Vagina (tissue), 2 donors: ENCODE measurements around the gene GHRL. TPM values are rescaled to one million over a fixed set of nuclear protein-coding genes. Genes with fewer than 3 reads are reported as not detected.
"Not testable (repeated sequence)": the region's sequence is repeated elsewhere in the genome, so short reads cannot be mapped to it uniquely, and the experiment has no call there.

Experiments
- DNase-seq, 2 donors: peaks; one replicate each; pipeline ENCODE4 v3.0.0-alpha.2; 2017; ENCODE audit errors: extremely low spot score in 2 of 2
- H3K27ac ChIP-seq: fragments of 200-600 bp; sonication (generic); one replicate; pipeline ENCODE4 v1.5.1; 2019
- H3K27me3 ChIP-seq: fragments of 200-600 bp; sonication (generic); one replicate; pipeline ENCODE4 v1.5.1; 2019
- H3K36me3 ChIP-seq, 2 donors: fragments of 200-600 bp; sonication (generic); one replicate each; pipeline ENCODE4 v1.5.1; 2017 to 2019
- H3K4me1 ChIP-seq: fragments of 200-600 bp; sonication (generic); one replicate; pipeline ENCODE4 v1.5.1; 2019
- H3K4me3 ChIP-seq, 2 donors: fragments of 200-600 bp; sonication (generic); 1 replicate in 1 of 2; 2 replicates in 1 of 2; pipeline ENCODE4 v1.5.1; 2016 to 2019
- H3K9me3 ChIP-seq: fragments of 200-600 bp; sonication (generic); one replicate; pipeline ENCODE4 v1.5.1; 2019
- POLR2A ChIP-seq, 2 donors: fragments of 450-650 bp; IDR thresholded peaks; one replicate each; pipeline ENCODE4 v1.6.1; 2017; ENCODE audit warnings: antibody characterized with exemption in 2 of 2, mild to moderate bottlenecking in 2 of 2, moderate library complexity in 2 of 2
- POLR2AphosphoS5 ChIP-seq, 2 donors: sonication (generic); formaldehyde crosslinking; IDR thresholded peaks; one replicate each; pipeline ENCODE4 v1.9.0; 2017; ENCODE audit warnings: antibody characterized with exemption in 2 of 2, mild to moderate bottlenecking in 2 of 2, low read depth in 1 of 2; ENCODE audit not compliant: insufficient read depth in 1 of 2
- intact Hi-C: fragments of 100-400 bp; cut with DNase I; formaldehyde crosslinking; loops from one replicate; pipeline ENCODE4 v1.15.1; 2023
- total RNA-seq: library from RNA; depleted of rRNA; stranded (reverse); fragments of >200 nt; gene quantifications from one replicate; pipeline ENCODE4 v1.2.3, GENCODE V29; 2016
- TF ChIP-seq, protein P1 (sequence below), 3 experiments: fragments of 450-650 bp in 2 of 3; fragments of 200-600 bp in 1 of 3; sonication (generic) in 1 of 3; IDR thresholded peaks; one replicate each; pipeline ENCODE4 v1.5.1; 2017 to 2019; ENCODE audit warnings: antibody characterized with exemption in 3 of 3, mild to moderate bottlenecking in 2 of 3, moderate library complexity in 2 of 3

GHRL gene
- total RNA-seq, 1 donor from 2014 or later: not detected

DNA sequence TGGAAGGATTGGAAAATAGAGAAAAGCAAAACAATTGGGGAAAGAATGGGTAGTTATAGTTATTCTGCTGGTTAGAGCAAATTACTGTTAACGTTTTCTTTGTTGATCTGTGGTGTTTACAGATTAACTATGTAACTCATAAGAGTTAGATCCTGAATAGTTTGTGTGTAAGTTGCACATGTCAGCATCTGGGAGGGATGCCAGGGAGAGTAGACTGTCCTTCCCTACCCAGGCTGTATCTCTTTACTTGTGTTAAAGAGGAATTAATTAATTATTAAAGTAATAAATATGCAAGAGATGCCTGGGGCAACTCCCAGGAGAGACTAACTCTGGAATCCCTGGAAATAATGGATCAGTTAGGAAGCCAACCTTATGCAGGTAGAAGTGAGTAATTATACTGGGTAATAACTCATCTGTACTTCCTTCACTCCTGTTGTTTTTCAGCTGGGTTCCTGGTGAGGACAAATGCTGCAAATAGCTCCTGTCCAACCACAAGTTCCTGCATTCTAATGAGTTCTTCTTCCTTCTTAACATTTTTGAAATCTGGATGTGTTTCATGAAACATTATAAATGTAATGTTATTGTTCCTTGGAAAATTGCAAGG, 18.9 kb downstream of the GHRL start:
- no peaks in the 10 kb centered on the region for H3K9me3 ChIP-seq
- H3K27me3 ChIP-seq: no peaks in the 10 kb centered on the region
- TF ChIP-seq POLR2AphosphoS5 (IDR thresholded peaks at IDR 0.05; ENCODE audit: insufficient read depth in 1 of 2, low read depth in 1 of 2) (no peak), POLR2A (IDR thresholded peaks at IDR 0.05) (no peak)
- TF ChIP-seq, protein P1, sequence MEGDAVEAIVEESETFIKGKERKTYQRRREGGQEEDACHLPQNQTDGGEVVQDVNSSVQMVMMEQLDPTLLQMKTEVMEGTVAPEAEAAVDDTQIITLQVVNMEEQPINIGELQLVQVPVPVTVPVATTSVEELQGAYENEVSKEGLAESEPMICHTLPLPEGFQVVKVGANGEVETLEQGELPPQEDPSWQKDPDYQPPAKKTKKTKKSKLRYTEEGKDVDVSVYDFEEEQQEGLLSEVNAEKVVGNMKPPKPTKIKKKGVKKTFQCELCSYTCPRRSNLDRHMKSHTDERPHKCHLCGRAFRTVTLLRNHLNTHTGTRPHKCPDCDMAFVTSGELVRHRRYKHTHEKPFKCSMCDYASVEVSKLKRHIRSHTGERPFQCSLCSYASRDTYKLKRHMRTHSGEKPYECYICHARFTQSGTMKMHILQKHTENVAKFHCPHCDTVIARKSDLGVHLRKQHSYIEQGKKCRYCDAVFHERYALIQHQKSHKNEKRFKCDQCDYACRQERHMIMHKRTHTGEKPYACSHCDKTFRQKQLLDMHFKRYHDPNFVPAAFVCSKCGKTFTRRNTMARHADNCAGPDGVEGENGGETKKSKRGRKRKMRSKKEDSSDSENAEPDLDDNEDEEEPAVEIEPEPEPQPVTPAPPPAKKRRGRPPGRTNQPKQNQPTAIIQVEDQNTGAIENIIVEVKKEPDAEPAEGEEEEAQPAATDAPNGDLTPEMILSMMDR (IDR thresholded peaks at IDR 0.05): no peak
- H3K27ac ChIP-seq: no peak overlapping the region
- no peak for DNase-seq
- peaks cover 29% of the 10 kb centered on the region for H3K4me1 ChIP-seq
- intact Hi-C loops: no loop called here
- peaks cover 0 to 53% of the 10 kb centered on the region in 2 donors for H3K36me3 ChIP-seq
- no peak overlapping the region for H3K4me3 ChIP-seq

DNA sequence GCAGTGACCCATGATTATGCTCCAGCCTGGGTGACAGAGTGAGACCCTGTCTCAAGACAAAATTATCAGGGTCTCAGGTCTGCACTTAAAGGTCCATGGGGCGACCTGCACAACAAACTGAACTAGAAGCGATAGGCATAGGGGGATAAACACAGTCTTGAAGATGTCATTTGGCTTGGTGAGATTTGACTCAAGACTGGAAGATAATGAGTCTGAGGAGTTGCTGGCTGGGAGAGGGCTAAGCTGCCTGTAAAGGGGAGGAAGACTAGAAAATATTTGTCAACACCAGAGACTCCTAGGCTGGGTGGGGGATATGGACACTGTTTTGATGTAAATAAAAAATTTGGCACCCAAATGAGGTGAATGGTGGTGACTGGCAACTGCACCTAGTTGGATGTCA, 19.8 kb downstream of the GHRL start:
- no peak overlapping the region for H3K27ac ChIP-seq
- H3K27me3 ChIP-seq: no peaks in the 10 kb centered on the region
- peaks cover 0 to 51% of the 10 kb centered on the region in 2 donors for H3K36me3 ChIP-seq
- TF ChIP-seq, protein P1 (IDR thresholded peaks at IDR 0.05): no peak
- TF ChIP-seq POLR2A (IDR thresholded peaks at IDR 0.05) (no peak), POLR2AphosphoS5 (IDR thresholded peaks at IDR 0.05; ENCODE audit: insufficient read depth in 1 of 2, low read depth in 1 of 2) (no peak)
- intact Hi-C loops: no loop called here
- no peak for DNase-seq
- no peaks in the 10 kb centered on the region for H3K9me3 ChIP-seq
- H3K4me3 ChIP-seq: no peak overlapping the region
- peaks cover 35% of the 10 kb centered on the region for H3K4me1 ChIP-seq

DNA sequence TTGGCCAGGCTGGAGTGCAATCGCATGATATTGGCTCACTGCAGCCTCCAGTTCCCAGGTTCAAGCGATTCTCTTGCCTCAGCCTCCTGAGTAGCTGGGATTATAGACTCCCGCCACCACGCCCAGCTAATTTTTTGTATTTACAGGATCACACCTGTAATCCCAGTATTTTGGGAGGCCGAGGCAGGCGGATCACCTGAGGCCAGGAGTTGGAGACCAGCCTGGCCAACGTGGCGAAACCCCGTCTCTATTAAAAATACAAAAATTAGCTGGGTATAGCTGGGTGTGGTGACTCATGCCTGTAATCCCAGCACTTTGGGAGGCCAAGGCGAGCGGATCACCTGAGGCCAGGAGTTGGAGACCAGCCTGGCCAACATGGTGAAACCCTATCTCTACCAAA, 20.3 kb downstream of the GHRL start:
- Histone ChIP-seq H3K4me1 (peaks cover 35% of the 10 kb centered on the region), H3K36me3 (peaks cover 0 to 49% of the 10 kb centered on the region in 2 donors)
- H3K9me3 ChIP-seq, H3K27me3 ChIP-seq, H3K27ac ChIP-seq, intact Hi-C loops, DNase-seq, H3K4me3 ChIP-seq: not testable (repeated sequence)

DNA sequence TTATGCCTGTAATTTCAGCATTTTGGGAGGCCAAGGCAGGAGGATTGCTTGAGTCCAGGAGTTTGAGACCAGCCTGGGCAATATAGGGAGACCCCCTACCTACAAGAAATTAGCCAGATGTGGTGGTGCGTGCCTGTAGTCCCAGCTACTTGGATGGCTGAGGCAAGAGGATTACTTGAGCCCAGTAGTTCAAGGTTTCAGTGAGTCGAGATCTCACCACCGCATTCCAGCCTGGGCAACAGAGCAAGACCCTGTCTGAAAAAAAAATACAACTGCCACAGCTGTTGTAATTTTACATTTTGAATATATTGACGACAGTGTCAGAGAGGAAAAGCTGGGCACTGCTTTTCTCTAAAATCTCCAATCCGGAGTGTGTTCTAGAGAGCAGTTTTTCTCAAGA, 23.3 kb downstream of the GHRL start:
- no peak overlapping the region for H3K4me3 ChIP-seq
- no peak for TF ChIP-seq POLR2A (IDR thresholded peaks at IDR 0.05)
- TF ChIP-seq POLR2AphosphoS5 (IDR thresholded peaks at IDR 0.05; ENCODE audit: insufficient read depth in 1 of 2, low read depth in 1 of 2): no peak
- TF ChIP-seq, protein P1 (IDR thresholded peaks at IDR 0.05): no peak
- peaks cover 0 to 35% of the 10 kb centered on the region in 2 donors for H3K36me3 ChIP-seq
- no peaks in the 10 kb centered on the region for H3K9me3 ChIP-seq
- no peak for DNase-seq
- peaks cover 42% of the 10 kb centered on the region for H3K4me1 ChIP-seq
- intact Hi-C loops: no loop called here
- H3K27me3 ChIP-seq: no peaks in the 10 kb centered on the region
- no peak overlapping the region for H3K27ac ChIP-seq

DNA sequence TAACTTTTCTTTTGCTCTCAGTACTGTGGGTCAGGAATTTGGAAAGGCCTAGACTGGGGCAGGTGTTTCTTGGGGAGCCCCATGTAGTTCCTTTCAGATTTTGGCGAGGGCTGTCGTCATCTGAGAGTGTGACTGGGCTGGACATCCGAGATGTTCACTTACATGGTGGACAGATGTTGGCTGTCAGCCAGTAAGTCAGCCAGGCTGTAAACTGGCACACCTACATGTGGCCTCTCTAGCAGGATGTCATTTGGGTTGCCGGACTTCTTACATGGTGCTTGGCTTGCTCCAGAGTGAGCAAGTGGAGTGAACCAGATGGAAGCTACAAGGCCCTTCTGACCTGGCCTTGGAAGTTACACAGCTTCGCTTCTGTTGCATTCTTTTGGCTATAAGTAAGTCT, 23.8 kb downstream of the GHRL start:
- Histone ChIP-seq H3K27me3 (no peaks in the 10 kb centered on the region), H3K9me3 (no peaks in the 10 kb centered on the region), H3K36me3 (peaks cover 0 to 35% of the 10 kb centered on the region in 2 donors), H3K27ac (no peak overlapping the region), H3K4me1 (peaks cover 42% of the 10 kb centered on the region), H3K4me3 (no peak overlapping the region)
- TF ChIP-seq POLR2A (IDR thresholded peaks at IDR 0.05): no peak
- TF ChIP-seq, protein P1 (IDR thresholded peaks at IDR 0.05): no peak
- DNase-seq: no peak
- intact Hi-C loops: no loop called here
